HG02759 (cell line): ENCODE data around the gene TMEM234.

Experiments
- ATAC-seq: cut with Tn5 transposase; IDR thresholded peaks from one replicate; pipeline ENCODE4 v1.9.1; 2021; ENCODE audit warnings: mild to moderate bottlenecking, moderate library complexity; ENCODE audit not compliant: unreplicated experiment

TMEM234 gene

DNA sequence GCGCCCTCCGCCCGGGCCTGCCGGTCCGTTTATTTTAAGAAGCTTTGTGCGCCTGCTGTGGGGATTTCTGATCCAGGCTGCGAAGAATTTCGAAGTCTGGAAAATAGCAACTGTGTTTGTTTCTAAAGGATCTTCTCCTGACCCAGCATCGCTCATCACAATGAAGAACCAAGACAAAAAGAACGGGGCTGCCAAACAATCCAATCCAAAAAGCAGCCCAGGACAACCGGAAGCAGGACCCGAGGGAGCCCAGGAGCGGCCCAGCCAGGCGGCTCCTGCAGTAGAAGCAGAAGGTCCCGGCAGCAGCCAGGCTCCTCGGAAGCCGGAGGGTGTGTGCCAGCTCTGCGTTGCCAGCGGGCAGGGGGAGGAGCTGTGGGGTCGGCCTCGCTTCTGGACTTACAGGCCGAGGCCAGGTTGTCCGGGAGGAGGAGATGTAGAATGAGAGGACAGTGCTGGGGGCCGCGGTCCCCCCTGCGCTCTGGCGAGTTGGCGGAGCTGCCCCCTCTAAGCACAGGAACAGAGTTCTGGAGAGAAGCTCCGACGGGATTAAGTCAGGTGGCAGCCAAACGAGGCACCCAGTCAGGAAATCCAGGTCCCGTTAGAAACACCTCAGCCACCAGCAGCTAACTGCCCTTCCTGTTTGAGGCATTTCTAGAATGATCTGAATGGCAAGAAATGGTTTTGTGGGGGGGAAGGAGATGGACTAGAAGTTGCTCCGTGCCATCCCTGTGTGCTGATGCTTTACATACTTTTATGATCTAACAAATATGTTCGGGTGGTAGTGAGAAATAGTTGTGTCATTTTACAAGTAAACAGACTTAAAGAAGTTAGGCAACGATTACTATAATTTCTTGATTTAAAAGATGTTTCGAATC lies 41.7 kb downstream of the TMEM234 start:
- no peak for ATAC-seq

DNA sequence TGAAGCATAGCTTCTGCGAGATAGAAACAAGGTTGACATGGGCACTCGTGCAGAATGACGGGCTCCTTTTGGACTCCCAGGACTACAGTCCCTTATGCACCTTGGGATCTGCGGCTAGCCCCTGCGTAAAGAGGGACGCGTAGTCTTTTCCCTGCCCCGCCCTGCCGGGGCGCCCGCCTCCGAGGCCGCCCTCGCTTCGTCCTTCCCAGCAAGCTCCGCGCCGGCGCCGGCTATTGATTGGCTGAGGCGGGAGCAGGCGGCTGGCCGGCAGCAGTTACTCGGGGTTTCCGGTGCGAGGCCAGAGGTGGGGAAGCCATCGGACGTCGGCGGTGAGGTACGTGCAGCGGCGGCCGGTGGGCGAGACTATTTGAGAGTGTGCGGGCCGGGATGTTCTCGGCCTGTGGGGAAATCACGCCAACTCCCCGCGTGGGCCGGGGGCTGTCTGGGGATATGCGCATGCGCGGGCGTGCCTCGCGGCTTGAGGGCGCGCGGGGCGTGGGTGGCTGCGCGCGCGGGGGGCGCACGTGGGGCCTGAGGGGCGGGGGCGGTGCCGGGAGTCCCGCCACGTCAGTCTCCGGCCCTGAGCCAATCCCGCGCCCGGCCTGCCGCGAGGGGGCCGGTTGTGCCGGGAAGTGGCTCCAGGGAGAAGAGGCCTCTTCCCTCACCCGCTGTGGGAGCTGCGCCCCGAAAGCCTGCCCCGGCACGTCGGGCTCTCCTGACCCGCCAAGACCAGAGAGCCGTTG lies 42.5 kb downstream of the TMEM234 start, which contains the start of gene TXLNA:
TSS of gene TXLNA (plus strand) at position 233 of the 743 bp plus-strand sequence. CDS start 671 bp downstream, outside the sequence.
- ATAC-seq: peak; percentile 90

GRCh38 chr1:32179193-32179442 lies 43.0 kb downstream of the TMEM234 start:
- ATAC-seq: no peak

DNA sequence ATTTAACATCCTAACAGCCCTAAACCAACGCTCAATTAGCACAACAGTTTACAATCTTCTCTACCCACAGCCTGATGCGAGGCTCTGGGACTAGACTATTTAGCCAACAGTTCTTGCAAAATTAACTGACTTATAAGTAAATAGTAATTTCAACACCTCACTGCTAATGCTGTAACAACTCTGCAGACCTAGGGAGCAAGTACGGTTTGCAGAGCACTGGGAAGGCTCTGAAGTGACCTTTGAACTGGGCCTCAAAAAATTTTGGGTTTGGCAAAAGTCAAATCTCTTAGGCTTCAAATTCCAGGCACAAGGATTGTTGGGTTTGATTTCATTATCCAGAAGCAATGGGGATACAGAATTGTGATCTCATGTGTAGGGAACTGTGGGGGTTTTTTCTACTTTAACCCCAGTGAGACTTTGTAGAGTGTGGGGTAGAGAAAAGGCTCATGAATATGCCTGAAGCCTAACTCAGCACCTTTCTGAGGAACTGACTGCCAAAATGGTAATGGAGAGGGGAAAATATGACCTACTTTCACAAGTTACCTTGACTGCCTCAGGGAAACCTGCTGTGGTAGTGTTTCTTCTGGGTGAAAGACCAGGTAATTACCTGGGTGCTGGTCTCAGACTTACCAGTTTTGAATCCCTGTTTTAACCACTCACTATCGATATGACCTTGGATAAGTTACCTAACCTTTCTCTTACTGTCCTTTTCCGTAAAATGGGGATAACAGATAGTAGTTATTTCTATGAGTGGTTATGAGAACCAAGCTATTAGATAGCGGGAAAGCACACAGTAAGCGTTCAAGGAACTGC lies 43.6 kb downstream of the TMEM234 start:
- ATAC-seq: no peak

- ATAC-seq: no peak
Measured at GRCh38 chr1:32172621-32173245, 49.4 kb downstream of the TMEM234 start.

- ATAC-seq: no peak
Measured at GRCh38 chr1:32170991-32171390, 51.2 kb downstream of the TMEM234 start.
